Measurements from ENCODE around the gene LDLRAD3. TPM values are rescaled to one million over a fixed set of nuclear protein-coding genes. Genes with fewer than 3 reads are reported as not detected.
"Not testable (repeated sequence)": the region's sequence is repeated elsewhere in the genome, so short reads cannot be mapped to it uniquely, and the experiment has no call there.

LDLRAD3 gene
- total RNA-seq, 1 experiment from 2014 or later, result 11.0 TPM

GRCh38 chr11:36189735-36190134 lies 245.9 kb downstream of the LDLRAD3 start:
- DNase-seq (ENCODE audit: extremely low read depth, low read depth), result not testable (repeated sequence)

- DNase-seq (ENCODE audit: extremely low read depth, low read depth), result no peak
These were observed 248.1 kb downstream of the LDLRAD3 start for GRCh38 chr11:36191941-36192340.

- no peak for DNase-seq (ENCODE audit: extremely low read depth, low read depth)
These were observed 248.8 kb downstream of the LDLRAD3 start for GRCh38 chr11:36192425-36193289.

- DNase-seq (ENCODE audit: extremely low read depth, low read depth), result no peak
These were observed 249.4 kb downstream of the LDLRAD3 start for GRCh38 chr11:36193290-36193619.

DNA sequence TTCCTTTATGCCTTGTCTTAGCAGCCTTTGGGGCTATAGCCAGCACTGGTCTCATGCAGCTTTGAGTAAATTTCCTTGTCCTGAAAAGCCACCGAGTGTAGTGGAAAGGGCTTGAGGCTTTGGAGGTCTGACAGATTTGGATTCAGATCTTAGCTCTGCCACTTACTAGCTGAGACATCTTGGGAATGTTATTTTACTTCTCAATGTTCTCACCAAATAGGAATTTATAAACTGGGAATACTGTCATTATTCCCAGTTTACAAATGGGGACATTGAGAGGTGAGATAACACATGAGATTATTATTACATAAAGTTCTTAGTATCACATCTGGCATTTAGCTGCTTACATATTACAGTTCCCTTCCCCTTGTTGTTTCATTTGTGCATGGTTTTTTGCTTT lies 249.9 kb downstream of the LDLRAD3 start:
- no peak for DNase-seq (ENCODE audit: extremely low read depth, low read depth)

DNA sequence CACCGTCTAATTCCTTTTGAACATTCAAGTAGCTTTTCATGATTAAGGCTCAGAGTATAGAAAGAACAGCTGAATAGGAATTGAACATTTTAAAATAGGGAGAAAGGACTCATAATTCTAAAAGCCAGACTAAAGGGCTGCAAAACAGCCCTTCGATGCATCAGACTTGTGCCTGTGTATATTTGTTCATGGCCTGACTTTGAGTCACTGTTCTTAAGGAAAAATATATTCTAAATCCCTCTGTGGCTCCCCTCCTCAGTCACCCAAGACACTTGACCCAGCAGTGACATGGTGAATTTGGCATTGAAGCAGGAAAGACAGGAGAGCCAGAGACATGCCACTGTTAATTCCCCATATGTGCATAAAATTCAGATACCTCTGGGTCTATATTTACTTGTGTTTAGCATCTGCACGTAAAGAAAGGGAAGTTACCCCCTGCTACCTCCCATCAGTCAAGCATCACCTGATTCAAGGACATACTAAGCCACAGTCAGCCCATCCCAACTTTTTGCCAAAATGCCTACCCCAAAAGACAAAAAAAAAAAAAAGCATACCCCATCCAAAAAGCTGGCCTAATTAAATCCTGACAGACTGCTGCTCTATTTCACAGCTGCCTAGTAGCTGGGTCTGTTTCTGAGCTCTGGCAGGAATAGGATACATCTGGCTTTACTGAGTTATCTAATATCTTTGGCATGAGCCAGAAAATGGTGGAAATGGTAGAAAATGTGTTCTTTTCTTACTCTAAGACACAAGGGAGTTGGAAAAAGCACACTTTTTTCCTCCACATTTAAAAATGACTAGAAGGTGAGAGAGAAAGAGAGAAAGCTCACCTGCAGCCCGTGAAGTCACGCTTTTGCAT lies 251.9 kb downstream of the LDLRAD3 start:
- no peak for DNase-seq (ENCODE audit: extremely low read depth, low read depth)

GRCh38 chr11:36196411-36196998 lies 252.6 kb downstream of the LDLRAD3 start:
- no peak for DNase-seq (ENCODE audit: extremely low read depth, low read depth)

DNA sequence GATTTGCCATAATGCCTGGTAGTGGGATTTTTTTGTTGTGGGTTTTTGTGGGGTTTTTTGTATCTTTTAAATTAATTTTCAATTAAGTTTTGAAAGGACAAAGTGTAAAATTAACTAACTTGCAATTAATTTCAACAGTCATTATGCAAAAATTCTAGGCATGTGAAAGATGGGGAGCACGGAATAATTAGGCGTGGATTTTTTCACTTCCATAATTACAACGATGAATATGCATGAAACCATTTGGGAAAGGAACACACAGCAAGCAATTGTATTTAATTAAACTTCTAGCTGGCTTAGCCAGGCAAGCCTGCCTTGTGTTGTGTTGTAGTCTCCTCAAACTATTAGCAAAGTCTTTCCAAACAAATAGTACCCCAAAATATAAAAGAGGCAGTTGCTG lies 257.5 kb downstream of the LDLRAD3 start:
- DNase-seq (ENCODE audit: extremely low read depth, low read depth), result no peak

DNA sequence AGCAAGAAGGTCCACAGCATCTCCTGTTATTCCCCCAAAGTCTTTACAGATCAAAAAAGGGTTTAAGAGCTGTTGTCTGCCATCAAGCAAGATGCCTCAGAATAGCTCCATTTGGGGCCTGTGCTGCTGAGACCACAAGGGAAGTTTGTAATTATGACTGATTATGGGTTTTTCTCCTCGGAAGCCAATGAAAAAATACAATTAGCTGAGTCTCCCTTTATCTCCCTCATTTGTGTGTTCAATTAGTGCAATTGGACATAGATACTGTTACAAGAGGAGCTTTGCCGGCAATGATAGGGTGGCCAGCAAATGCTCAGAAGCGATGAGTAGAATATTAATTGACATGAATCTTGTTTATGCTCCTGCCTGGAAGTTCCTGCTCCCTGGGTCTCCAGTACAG lies 261.7 kb downstream of the LDLRAD3 start:
- no peak for DNase-seq (ENCODE audit: extremely low read depth, low read depth)

DNA sequence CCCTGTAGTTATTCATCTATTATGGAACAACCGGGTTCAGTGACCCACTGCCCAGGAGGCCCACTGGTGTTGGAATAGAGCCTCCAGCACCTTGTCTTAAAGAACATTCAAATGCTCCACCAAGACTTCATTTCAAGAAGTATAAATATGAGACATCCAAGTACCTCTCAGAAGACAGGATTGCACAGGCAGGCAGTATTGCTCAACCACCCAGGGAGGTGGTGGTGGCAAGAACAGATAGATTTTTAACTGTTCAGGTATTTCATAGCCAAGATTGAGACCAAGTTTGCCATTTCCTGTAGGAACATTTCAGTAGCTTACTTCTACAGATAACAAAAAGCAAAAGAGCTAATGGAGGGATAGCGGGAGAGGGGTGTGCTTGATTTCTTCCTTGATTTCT lies 266.7 kb downstream of the LDLRAD3 start:
- no peak for DNase-seq (ENCODE audit: extremely low read depth, low read depth)

DNA sequence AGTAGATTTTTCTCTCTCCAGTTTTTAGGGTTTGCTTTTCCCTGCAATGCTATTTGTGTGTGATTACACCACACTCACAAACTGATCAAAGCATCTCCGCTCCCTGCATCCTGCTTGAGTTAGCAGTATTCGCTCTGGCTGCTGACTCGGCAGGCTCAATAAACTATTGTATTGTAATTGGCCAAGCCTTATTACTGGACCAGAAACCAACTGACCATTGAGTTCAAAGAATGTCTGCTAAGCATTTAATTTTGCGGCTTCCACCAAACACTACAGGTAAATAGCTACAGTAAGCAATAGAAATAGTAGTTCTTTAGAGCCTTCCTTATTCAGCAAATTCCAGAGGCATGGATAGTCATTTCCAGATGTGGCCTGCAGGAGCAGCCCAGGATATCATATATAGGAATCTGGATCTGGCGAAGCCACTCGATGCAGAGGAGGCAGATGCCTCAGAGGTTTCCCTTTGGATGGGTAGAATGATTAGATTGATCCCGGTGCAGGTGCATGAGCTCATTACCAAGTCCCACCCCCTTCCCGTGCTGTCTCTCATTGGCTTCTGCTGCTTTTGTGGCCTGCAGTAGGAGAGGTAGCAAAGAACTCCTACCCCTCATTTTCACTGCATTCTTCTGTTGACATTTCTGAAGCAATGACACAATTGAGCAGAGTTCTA lies 268.0 kb downstream of the LDLRAD3 start:
- no peak for DNase-seq (ENCODE audit: extremely low read depth, low read depth)

DNA sequence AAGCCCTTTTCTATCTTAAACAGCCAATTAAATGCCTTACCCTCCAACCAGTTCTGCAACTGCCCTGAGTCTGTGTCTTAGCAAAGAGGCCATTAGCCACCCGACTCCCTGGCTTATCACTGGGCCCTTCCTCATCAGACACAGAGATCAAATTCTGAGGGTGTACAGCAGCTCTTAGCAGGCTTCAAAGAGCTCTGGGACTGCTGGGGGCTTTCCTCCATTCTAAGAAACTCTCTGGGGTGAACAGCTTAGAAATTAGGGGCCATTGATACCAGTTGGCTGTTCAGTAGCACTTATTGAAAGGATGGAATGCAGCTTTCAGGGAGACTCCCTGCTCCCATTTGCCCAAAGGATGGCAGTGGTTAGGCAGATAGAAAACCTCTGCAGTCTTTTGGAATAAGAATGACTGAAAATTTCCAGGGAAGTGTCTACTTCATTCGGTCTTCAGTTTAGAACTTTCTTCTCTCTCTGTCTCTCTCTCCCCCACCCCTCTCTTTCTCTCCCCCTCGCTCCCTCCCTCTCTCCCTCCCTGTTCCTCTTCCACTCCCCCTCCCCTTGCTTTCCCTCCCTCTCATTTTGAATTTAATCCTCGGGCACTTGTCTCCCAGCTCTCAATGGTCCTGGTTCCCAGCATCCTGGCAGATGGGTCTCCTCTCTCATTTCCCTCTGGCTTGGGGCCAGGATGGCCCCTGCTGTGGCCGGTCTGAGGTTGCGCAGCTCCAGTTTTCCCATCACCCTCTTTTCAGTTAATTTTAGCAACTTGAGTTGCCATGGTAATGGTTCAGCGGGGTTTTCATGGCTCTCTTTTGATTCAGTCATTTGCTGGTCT lies 268.9 kb downstream of the LDLRAD3 start:
- DNase-seq (ENCODE audit: extremely low read depth, low read depth), result no peak

DNA sequence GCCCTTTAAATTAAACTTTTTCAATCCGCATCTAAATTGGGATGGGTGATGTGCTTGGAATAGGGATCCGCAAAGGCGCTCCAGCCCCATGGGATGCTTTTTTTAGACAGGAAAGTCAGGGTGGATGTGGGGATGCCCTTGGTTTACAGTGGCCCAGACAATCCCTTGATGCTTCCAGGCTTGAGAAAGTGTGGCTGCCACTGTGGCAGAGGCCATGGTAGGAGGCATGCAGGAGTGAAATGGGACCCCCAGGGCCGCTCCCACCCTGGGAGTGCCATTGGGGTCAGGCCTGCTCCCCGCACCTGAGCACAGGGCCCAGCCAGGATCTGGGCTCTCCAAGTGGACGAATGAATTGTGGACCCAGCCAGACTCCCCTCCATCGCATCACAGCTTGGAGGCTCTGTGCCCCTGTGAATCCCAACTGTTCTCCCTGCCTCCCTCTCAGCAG lies 269.6 kb downstream of the LDLRAD3 start:
- DNase-seq (ENCODE audit: extremely low read depth, low read depth), result no peak

- no peak for DNase-seq (ENCODE audit: extremely low read depth, low read depth)
These were observed 270.6 kb downstream of the LDLRAD3 start for GRCh38 chr11:36214480-36214879.

DNA sequence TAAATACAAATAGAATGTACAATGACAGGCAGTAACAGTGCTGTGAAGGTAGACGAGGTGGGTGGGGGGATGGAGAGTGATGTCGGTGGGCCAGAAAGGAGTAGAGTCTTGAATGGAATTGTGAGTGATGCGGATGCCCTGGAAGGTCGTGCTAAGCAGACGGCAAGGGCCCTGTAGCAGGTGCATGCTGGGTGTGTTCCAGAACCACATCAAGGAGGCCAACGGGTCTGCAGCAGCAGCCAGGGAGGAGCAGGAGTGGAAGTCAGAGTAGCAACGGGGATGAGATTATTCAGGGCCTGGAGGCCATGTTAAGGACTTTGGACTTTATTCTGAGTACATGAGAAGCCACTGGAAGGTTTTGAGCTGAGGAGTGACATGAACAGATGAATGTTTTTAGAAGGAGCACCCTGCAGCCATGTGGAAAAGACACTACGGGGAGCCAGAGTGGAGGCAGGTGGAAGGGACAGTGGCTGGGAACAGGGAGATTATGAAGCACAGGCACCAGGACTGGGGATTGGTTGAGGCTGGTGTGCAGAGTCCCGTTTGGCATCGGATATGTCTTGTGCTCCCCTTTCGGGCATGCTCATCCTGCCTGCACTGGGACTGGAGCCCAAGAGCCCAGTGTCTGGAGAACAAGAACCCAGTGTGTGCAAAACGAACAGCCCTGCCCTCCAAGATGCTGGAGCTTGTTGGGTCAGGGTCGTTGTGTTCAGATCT lies 271.3 kb downstream of the LDLRAD3 start:
- DNase-seq (ENCODE audit: extremely low read depth, low read depth), result no peak

DNA sequence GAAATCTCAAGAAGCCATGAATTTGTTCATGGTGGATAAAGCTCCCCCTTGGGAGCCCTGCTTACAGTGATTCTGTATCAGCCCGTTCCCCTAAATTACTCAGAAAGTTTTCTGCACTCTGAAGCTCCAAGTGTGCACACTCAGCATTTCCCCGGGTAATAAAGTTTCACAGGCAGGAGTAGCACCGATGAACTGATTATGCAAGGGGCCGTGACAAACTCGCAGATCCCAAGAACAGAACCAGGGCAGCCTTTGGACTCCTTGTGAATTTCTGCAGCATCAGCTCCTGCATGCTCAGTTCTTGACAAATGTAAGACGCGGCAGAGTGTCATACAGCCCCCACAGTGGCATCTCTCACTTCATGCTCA lies 271.8 kb downstream of the LDLRAD3 start:
- no peak for DNase-seq (ENCODE audit: extremely low read depth, low read depth)

GRCh38 chr11:36216061-36216615 lies 272.3 kb downstream of the LDLRAD3 start:
- no peak for DNase-seq (ENCODE audit: extremely low read depth, low read depth)

GRCh38 chr11:36218283-36218921 lies 274.5 kb downstream of the LDLRAD3 start:
- no peak for DNase-seq (ENCODE audit: extremely low read depth, low read depth)

DNA sequence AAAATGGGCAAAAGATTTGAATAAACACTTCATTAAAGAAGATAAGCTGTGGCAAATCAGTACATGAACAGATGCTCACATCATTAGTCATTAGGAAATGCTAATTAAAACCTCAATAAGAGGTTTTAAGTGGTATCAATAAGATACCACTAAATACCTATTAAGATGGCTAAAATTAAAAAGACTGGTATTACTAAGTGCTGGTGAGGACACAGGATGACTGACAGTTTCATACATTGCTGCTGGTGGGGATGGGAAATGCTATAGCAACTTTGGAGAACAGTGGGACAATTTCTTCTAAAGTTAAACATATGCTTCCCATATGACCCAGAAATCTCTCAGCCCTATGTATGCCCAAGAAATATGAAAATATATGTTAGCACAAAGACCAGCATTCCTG lies 276.1 kb downstream of the LDLRAD3 start:
- no peak for DNase-seq (ENCODE audit: extremely low read depth, low read depth)

Data from NCI-H460 (cell line).